ENCODE results near the gene PODN.

DNA sequence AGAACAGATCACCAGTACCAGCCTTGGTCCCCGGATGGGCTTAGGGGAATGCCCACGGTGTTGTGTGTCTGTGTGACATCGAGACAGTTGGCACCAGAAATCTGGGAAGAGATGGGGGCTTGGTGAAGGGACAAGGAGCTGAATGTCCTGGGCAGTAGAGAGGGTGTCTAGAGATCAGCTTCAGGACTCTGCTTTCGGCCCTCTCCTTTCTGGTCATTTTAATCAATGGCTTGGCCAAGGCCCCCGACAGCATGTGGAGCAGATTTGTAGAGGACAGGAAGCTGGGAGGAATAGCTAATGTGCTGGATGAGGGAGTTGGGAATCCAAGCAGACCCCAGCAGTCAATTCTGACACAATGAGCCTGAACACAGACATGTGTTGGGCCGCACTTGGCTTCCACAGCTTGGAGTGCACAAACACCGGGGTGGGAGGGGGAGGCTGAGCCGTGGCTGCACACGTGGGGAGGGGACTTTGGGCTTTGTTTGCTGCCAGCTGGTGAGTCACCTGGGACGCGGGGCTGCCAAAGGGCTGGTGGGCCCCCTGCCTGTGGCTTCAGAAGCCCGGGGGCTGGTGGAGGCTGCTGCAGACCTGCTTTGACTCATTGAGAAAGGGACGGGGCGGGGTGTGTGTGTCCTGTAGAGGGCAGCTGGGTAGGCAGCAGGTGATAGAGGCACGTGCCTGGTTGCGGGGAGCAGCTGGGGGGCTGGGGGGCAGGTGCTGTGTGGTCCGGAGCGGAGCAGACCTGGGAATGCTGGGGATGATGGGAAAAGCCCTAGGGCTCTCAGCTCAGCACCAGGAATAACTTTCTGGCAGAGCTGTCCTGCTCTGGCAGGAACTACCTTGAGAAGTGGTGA, 59.5 kb downstream of the PODN start:
- TF ChIP-seq, protein P1, sequence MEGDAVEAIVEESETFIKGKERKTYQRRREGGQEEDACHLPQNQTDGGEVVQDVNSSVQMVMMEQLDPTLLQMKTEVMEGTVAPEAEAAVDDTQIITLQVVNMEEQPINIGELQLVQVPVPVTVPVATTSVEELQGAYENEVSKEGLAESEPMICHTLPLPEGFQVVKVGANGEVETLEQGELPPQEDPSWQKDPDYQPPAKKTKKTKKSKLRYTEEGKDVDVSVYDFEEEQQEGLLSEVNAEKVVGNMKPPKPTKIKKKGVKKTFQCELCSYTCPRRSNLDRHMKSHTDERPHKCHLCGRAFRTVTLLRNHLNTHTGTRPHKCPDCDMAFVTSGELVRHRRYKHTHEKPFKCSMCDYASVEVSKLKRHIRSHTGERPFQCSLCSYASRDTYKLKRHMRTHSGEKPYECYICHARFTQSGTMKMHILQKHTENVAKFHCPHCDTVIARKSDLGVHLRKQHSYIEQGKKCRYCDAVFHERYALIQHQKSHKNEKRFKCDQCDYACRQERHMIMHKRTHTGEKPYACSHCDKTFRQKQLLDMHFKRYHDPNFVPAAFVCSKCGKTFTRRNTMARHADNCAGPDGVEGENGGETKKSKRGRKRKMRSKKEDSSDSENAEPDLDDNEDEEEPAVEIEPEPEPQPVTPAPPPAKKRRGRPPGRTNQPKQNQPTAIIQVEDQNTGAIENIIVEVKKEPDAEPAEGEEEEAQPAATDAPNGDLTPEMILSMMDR (IDR thresholded peaks at IDR 0.05 in 8 of 11, conservative IDR thresholded peaks at IDR 0.05 in 3 of 11): no peak
- TF ChIP-seq POLR2A (IDR thresholded peaks at IDR 0.05): no peak
- no peak for TF ChIP-seq POLR2AphosphoS5 (IDR thresholded peaks at IDR 0.05)
